Spleen (tissue), 11 donors: Measurements from ENCODE around the gene KRTAP20-2. TPM values are rescaled to one million over a fixed set of nuclear protein-coding genes. Genes with fewer than 3 reads are reported as not detected.

ENCODE experiments used
- DNase-seq: peaks from one replicate; pipeline ENCODE4 v3.0.0-alpha.2; 2020
- H3K27ac ChIP-seq, 8 donors: fragments of 200-600 bp; sonication (generic) in 7 of 8; 1 replicate in 4 of 8; 2 replicates in 4 of 8; pipeline versions ENCODE4 v1.5.0 to v1.8.0; 2016 to 2021; ENCODE audit warnings: inconsistent platforms in 4 of 8, mild to moderate bottlenecking in 4 of 8, moderate library complexity in 1 of 8
- H3K27me3 ChIP-seq, 7 donors: fragments of 200-600 bp; sonication (generic) in 6 of 7; replicated peaks in 1 of 7; 1 replicate in 4 of 7; 2 replicates in 3 of 7; pipeline versions ENCODE4 v1.5.0 to v1.8.0; 2016 to 2021; ENCODE audit warnings: inconsistent platforms in 3 of 7, mild to moderate bottlenecking in 1 of 7
- H3K36me3 ChIP-seq, 6 donors: fragments of 200-600 bp; sonication (generic) in 5 of 6; 1 replicate in 4 of 6; 2 replicates in 2 of 6; pipeline versions ENCODE4 v1.5.0 to v1.8.0; 2016 to 2021; ENCODE audit warnings: inconsistent platforms in 2 of 6
- H3K4me1 ChIP-seq, 6 donors: fragments of 200-600 bp; sonication (generic) in 5 of 6; 1 replicate in 3 of 6; 2 replicates in 3 of 6; pipeline versions ENCODE4 v1.5.0 to v1.8.0; 2016 to 2021; ENCODE audit warnings: inconsistent platforms in 3 of 6
- H3K4me3 ChIP-seq, 8 donors: fragments of 200-600 bp; sonication (generic) in 7 of 8; 1 replicate in 4 of 8; 2 replicates in 4 of 8; pipeline versions ENCODE4 v1.5.0 to v1.8.0; 2016 to 2021; ENCODE audit warnings: inconsistent platforms in 4 of 8, mild to moderate bottlenecking in 4 of 8, moderate library complexity in 2 of 8
- H3K9me3 ChIP-seq, 8 donors: fragments of 200-600 bp; sonication (generic) in 7 of 8; 1 replicate in 4 of 8; 2 replicates in 4 of 8; pipeline versions ENCODE4 v1.5.0 to v1.8.0; 2016 to 2021; ENCODE audit warnings: inconsistent platforms in 4 of 8
- CTCF ChIP-seq, 11 experiments: fragments of 200-600 bp in 7 of 11; fragments of 450-650 bp in 4 of 11; sonication (generic) in 4 of 11; IDR thresholded peaks in 8 of 11; conservative IDR thresholded peaks in 3 of 11; 1 replicate in 7 of 11; 2 replicates in 4 of 11; pipeline versions ENCODE4 v1.4.0 to v1.8.0; 2016 to 2021; ENCODE audit warnings: antibody characterized with exemption in 11 of 11, inconsistent platforms in 4 of 11, mild to moderate bottlenecking in 1 of 11
- POLR2A ChIP-seq, 3 donors: fragments of 450-650 bp; IDR thresholded peaks; one replicate each; pipeline ENCODE4 v1.5.1; 2017; ENCODE audit warnings: antibody characterized with exemption in 3 of 3, mild to moderate bottlenecking in 1 of 3
- POLR2AphosphoS5 ChIP-seq, 3 donors: sonication (generic); formaldehyde crosslinking; IDR thresholded peaks; one replicate each; pipeline ENCODE4 v1.5.1; 2017; ENCODE audit warnings: antibody characterized with exemption in 3 of 3
- WGBS, 5 donors: extraction: QIAGEN DNeasy Blood & Tissue Kit in 3 of 5; methylation state at CpG; one replicate each; pipeline versions ENCODE4 v1.1.5 to v1.1.7; 2013 to 2018; 5-methylcytosine and 5-hydroxymethylcytosine counted together
- intact Hi-C: fragments of 100-400 bp; cut with DNase I; formaldehyde crosslinking; loops from one replicate; pipeline ENCODE4 v1.15.0; 2023; ENCODE audit warnings: low total_unique reads
- polyA plus RNA-seq, 3 donors: library from polyadenylated mRNA; stranded (reverse); fragments of 200-250 nt; gene quantifications; one replicate each; pipeline ENCODE4 v1.2.1, GENCODE V29; 2013
- total RNA-seq, 7 donors: library from RNA; depleted of rRNA in 3 of 7; stranded (reverse); fragments of >200 nt in 3 of 7; fragmentation: NEBNext Ultra II Directional in 4 of 7; extraction: Animal tissue kit (Norgen Biotek cat#: 25700) in 4 of 7; gene quantifications; one replicate each; pipeline versions ENCODE4 v1.1.0 to v1.2.1, GENCODE V29; 2016 to 2021
- donor health status: healthy with polysubstance abuse.
- donor health status: DM: no; HTN: no; CAD: no; lungs with moderate emphysema.
- donor health status: DM: no; HTN: no; CAD: no.
- donor health status: Bipolar disorder and iron deficiency.
- donor health status: healthy.
- donor health status: DM: no; HTN: no; CAD: no.
- donor health status: DM: yes; HTN: yes; CAD: no.

Gene KRTAP20-2
- total and polyA plus RNA-seq, 10 donors, result not detected

GRCh38 chr21:30623362-30623761 lies 11.6 kb upstream of the KRTAP20-2 start:
- no peaks in the 10 kb centered on the region for H3K4me1 ChIP-seq
- no peak overlapping the region for H3K4me3 ChIP-seq
- no peaks in the 10 kb centered on the region for H3K27me3 ChIP-seq
- WGBS, 5 donors, result 73 to 93% (median 87%) methylated on average over 3 of the region's 3 CpGs
- peaks cover 0 to 32% (median 10%) of the 10 kb centered on the region in 8 donors for H3K9me3 ChIP-seq
- DNase-seq, result no peak
- intact Hi-C loops, result no loop called here
- no peak overlapping the region for H3K27ac ChIP-seq
- TF ChIP-seq POLR2AphosphoS5 (IDR thresholded peaks at IDR 0.05) (no peak), POLR2A (IDR thresholded peaks at IDR 0.05) (no peak), CTCF (IDR thresholded peaks at IDR 0.05 in 8 of 11, conservative IDR thresholded peaks at IDR 0.05 in 3 of 11) (no peak)
- no peaks in the 10 kb centered on the region for H3K36me3 ChIP-seq

- Histone ChIP-seq H3K27ac (no peak overlapping the region), H3K4me3 (no peak overlapping the region), H3K36me3 (no peaks in the 10 kb centered on the region), H3K9me3 (peaks cover 0 to 36% (median 10%) of the 10 kb centered on the region in 8 donors), H3K4me1 (no peaks in the 10 kb centered on the region), H3K27me3 (no peaks in the 10 kb centered on the region)
- DNase-seq, result no peak
- TF ChIP-seq POLR2A (IDR thresholded peaks at IDR 0.05) (no peak), CTCF (IDR thresholded peaks at IDR 0.05 in 8 of 11, conservative IDR thresholded peaks at IDR 0.05 in 3 of 11) (no peak), POLR2AphosphoS5 (IDR thresholded peaks at IDR 0.05) (no peak)
- intact Hi-C loops, result no loop called here
- 42 to 77% (median 62%) methylated on average over 3 to 4 of the region's 4 CpGs for WGBS, 5 donors
Measured at GRCh38 chr21:30625449-30626165, 9.4 kb upstream of the KRTAP20-2 start.

- peaks cover 0 to 40% (median 10%) of the 10 kb centered on the region in 8 donors for H3K9me3 ChIP-seq
- no peak for DNase-seq
- TF ChIP-seq POLR2AphosphoS5 (IDR thresholded peaks at IDR 0.05), result no peak
- no peak for TF ChIP-seq POLR2A (IDR thresholded peaks at IDR 0.05)
- no peak for TF ChIP-seq CTCF (IDR thresholded peaks at IDR 0.05 in 8 of 11, conservative IDR thresholded peaks at IDR 0.05 in 3 of 11)
- no peaks in the 10 kb centered on the region for H3K4me1 ChIP-seq
- intact Hi-C loops, result no loop called here
- no peak overlapping the region for H3K4me3 ChIP-seq
- H3K27me3 ChIP-seq, result no peaks in the 10 kb centered on the region
- no peak overlapping the region for H3K27ac ChIP-seq
- H3K36me3 ChIP-seq, result no peaks in the 10 kb centered on the region
- whole genome bisulfite sequencing, 5 donors, result 74 to 87% (median 83%) methylated on average over 4 of the region's 4 CpGs
Measured at GRCh38 chr21:30628109-30628508, 6.9 kb upstream of the KRTAP20-2 start.

GRCh38 chr21:30629200-30629599 lies 5.8 kb upstream of the KRTAP20-2 start:
- peaks cover 0 to 30% (median 10%) of the 10 kb centered on the region in 8 donors for H3K9me3 ChIP-seq
- no peak overlapping the region for H3K4me3 ChIP-seq
- intact Hi-C loops, result no loop called here
- TF ChIP-seq CTCF (IDR thresholded peaks at IDR 0.05 in 8 of 11, conservative IDR thresholded peaks at IDR 0.05 in 3 of 11), result no peak
- TF ChIP-seq POLR2AphosphoS5 (IDR thresholded peaks at IDR 0.05), result no peak
- no peak for TF ChIP-seq POLR2A (IDR thresholded peaks at IDR 0.05)
- H3K4me1 ChIP-seq, result no peaks in the 10 kb centered on the region
- no peak overlapping the region for H3K27ac ChIP-seq
- WGBS, 5 donors, result 36 to 75% (median 48%) methylated on average over 1 of the region's 1 CpG
- DNase-seq, result no peak
- H3K36me3 ChIP-seq, result no peaks in the 10 kb centered on the region
- no peaks in the 10 kb centered on the region for H3K27me3 ChIP-seq
